Gastrocnemius medialis (tissue), 4 donors: ENCODE data around the gene ITGB3BP.

ENCODE experiments used
- CTCF ChIP-seq, 5 experiments: fragments of 450-650 bp in 3 of 5; fragments of 200-600 bp in 2 of 5; sonication (generic) in 2 of 5; IDR thresholded peaks in 4 of 5; conservative IDR thresholded peaks in 1 of 5; 1 replicate in 4 of 5; 2 replicates in 1 of 5; pipeline ENCODE4 v1.5.1; 2016 to 2019; ENCODE audit warnings: antibody characterized with exemption in 5 of 5, mild to moderate bottlenecking in 3 of 5, moderate library complexity in 3 of 5
- POLR2A ChIP-seq, 2 donors: fragments of 450-650 bp; IDR thresholded peaks; one replicate each; pipeline ENCODE4 v1.6.1; 2017; ENCODE audit warnings: antibody characterized with exemption in 2 of 2, mild to moderate bottlenecking in 2 of 2, moderate library complexity in 2 of 2

- TF ChIP-seq CTCF (IDR thresholded peaks at IDR 0.05 in 4 of 5, conservative IDR thresholded peaks at IDR 0.05 in 1 of 5) (no peak), POLR2A (IDR thresholded peaks at IDR 0.05) (no peak)
These were observed 35.5 kb downstream of the ITGB3BP start for GRCh38 chr1:63487336-63488065.
